NCI-H526 treated with DMSO at 0.1 percent for 48 hours (cell line): ENCODE results near the gene PPM1E.
"Not testable (repeated sequence)": the region's sequence is repeated elsewhere in the genome, so short reads cannot be mapped to it uniquely, and the experiment has no call there.

Experiments
- DNase-seq: peaks from one replicate; lab custom pipeline; 2025; lab: John Stamatoyannopoulos, UW

The PPM1E gene

DNA sequence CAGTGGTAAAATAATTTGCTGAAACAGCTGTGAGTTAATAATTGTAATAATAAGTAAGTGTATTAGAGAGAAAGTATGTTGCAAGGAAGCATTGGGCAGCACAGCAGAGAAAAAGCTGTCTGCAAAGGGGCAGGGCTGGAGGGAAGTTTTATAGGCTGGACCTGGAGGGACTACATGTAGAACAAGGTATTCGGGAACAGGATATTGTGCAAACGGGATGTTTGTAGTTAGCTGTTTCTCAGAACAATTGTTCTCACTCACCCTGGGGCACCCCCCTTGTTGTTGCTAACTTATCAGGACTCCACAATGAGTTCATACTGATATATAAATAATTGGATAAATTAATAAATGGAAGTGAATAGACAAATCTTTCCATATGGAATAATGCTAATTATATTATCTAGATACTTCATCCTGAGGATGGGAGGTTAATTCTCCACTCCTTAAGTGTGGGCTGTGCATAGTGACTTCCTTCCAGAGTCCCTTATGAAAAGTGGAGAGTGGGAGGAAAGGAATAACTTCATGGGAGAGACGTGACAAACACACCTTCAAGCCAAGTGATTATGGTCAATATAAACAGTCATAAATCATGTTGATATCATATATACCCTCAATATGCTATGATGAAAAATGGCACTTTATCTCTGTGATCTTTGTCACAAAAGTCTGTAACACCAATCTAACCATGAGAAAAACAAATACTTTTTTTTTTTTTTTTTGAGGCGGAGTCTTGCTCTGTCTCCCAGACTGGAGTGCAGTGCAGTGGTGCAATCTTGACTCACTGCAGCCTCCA lies 85.4 kb downstream of the PPM1E start:
- DNase-seq: no peak

DNA sequence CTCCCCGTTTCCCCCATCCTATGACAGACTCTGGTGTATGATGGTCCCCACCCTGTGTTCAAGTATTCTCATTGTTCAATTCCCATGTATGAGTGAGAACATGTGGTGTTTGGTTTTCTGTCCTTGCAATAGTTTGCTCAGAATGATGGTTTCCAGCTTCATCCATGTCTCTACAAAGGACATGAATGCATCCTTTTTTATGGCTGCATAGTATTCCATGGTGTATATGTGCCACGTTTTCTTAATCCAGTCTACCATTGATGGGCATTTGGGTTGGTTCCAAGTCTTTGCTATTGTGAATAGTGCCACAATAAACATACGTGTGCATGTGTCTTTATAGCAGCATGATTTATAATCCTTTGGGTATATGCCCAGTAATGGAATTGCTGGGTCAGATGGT lies 90.8 kb downstream of the PPM1E start:
- DNase-seq: not testable (repeated sequence)

DNA sequence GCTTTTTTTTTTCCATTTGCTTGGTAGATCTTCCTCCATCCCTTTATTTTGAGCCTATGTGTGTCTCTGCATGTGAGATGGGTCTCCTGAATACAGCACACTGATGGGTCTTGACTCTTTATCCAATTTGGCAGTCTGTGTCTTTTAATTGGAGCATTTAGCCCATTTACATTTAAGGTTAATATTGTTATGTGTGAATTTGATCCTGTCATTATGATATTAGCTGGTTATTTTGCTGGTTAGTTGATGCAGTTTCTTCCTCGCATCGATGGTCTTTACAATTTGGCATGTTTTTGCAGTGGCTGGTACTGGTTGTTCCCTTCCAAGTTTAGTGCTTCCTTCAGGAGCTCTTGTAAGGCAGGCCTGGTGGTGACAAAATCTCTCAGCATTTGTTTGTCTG lies 94.5 kb downstream of the PPM1E start:
- not testable (repeated sequence) for DNase-seq

DNA sequence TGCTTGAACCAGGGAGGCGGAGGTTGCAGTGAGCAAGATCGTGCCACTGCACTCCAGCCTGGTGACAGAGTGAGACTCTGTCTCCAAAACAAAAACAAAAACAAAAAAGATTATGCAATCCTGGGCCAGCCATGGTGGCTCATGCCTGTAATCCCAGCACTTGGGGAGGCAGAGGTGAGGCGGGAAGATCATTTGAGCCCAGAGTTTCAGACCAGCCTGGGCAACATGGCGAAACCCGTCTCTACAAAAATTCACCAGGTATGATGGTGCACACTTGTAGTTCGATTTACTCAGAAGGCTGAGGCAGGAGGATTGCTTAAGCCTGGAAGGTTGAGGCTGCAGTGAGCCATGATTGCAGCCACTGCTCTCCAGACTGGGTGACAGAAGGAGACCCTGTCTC lies 109.6 kb downstream of the PPM1E start:
- no peak for DNase-seq

DNA sequence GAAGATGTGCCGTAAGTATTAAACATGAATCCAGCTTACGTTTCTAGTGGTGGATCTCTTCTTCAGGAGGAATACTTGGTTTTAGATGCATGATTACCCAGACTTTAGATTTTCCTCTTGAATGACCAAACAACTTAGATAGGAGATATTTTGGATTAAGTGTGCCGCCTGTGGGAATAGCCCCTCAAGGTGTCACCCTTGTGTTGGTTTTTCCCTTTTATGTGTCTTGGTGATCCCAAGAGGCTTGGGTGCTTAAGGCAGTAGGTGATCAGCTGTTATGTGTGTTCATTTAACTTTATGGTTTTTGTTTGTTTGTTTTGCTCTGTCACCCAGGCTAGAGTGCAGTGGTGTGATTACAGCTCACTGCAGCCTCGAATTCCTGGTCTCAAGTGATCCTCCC lies 115.1 kb downstream of the PPM1E start:
- DNase-seq: no peak

DNA sequence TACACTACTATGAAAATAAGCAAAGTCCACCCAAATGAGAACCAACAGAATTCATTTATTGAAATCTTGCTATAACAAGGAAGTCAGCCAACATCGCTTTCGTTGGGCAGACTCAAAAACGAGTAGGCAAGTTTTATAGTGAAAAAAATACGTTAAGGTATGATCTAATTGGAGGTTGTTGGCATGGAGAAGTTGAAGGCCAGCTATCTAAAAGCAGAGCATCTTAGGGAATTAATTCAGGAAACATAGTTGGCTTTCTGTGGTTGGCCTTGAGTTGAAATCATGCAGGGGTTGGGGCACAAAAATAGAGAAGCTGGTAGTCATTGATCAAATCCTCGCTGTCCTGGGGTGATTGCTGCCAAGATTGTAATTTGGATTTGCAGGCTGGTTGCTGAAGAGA lies 118.3 kb downstream of the PPM1E start:
- DNase-seq: no peak

DNA sequence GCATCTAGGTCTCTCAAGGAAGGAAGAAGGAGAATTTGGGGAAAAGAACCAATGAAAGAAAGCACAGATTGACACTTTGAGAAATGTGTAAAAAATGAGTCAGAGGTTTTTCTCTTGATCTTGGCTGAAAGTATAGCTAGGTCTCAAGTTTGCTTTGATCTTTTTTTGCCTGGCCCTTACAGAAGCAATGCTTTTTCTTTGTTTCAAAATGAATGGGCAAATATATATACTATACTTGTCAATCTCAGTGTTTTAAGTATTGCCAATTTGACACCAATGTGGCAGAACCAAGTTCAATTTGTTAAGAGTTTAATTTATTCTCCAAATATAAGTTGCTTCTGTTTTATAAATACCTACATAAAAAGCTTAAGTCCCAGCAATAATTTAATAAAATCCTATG lies 119.6 kb downstream of the PPM1E start:
- DNase-seq: no peak

DNA sequence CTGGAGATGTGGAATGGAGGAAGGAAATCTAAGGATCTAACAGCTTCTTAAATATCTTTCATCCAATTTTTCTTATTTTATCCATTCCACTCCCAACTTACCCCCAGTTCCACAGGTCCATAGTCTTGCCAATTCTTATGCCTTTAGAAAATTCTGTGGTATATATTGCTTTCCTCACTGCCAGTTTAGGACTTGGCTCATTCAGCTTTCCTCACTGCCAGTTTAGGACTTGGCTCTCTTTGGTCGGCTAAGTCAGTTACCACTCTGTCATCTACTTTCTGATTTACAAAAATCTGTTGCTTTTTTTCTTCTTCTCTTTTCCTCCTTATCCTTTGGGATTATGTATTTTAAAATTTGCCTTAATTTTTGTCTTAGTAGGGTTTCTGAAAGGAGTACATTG lies 128.5 kb downstream of the PPM1E start:
- DNase-seq: no peak

DNA sequence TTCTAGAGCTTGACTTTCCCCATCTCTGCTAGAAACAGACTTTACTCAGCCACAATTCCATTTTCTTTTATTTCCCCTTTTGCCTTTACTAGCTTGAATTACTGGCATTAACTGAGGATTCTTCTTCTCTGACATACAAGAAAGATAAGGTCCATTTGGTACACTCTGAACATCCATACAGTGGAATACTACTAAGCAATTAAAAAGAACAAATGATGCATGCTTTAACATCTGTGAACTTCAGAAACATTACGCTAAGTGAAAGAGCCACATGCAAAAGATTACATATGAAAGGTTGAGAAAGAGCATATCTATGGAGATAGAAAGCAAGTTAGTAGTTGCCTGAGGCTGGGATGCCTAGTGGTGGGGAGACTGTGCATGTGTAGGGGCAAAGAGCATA lies 130.9 kb downstream of the PPM1E start:
- DNase-seq: no peak

DNA sequence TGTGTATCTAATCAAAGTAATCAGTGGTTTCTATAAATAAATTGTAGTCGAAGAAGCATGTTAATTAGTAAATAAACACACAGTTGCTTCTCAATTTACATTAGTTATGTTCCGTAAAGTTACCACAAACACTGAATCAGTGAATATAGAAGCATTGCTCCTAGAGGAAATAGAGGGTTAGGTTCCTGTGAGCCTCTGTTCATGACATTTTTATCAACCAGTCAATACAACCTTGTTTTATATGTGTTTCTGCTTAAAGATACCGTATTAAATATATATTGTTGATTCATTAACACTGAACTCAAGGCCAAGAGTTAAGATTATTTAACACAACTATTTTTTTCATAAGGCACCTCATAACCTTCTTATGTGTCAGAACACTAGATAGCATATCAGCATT lies 134.3 kb downstream of the PPM1E start:
- no peak for DNase-seq

DNA sequence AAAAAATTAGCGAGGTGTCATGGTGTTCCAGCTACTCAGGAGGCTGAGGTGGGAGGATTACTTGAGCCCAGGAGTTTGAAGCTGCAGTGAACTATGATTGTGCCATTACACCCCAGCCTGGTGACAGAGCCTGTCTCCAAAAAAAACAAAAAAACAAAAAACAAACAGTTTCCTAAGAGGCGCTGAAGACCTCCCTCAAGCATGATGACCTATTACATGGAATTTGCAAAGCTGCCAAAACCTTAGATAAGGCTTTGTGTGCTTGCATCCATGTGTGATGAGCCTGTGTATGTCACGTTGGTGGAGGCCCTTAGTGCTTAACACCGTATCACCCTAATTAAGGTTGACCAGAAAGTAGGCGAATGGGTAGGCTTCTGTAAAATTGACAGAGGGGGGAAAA lies 143.5 kb downstream of the PPM1E start:
- no peak for DNase-seq

DNA sequence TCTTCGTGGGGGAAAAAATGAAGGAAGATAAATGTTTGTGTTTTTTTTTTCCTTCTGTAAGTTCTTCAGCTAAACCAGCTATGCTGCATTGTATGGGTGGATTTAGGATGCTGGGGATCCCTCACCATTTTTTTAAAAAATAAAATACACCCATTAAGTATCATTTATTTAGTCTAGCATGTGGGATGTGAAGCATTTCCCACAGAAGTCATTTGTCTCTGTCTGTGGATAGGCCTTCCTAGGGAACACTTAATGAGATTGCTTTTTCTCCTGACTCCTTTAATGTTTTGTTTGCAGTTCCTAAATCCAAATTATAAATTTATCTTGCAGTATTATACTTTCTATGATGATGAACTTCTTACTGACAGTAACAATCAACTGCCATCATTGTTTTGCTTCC lies 146.7 kb downstream of the PPM1E start:
- no peak for DNase-seq

DNA sequence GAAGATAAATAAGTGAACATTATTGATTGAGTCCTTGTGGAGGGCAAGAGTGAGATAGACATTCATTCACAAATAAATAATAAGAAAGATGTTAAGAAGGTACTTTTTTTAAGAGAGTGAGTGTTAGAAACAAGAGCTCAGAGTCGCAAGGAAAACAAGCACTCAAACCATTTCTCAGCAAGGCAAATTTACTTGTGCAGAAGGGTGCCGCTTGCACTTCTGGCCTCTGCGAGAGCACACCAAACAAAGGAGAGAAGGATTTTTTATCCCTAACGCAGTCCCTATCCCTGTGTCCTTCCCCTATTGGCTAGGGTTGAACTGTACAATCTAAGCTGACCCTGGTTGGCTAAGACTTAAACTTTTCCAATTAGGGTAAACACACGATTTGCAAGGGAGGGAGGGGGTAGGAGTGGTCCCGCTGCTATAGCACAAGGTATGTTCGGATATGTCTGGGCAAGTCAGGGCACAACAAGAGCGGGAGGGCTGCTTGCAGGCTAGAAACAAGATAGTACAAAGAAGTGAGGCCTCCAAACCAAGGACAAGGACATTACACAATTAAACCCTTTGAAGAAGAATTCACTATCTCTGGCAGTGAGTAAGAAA lies 156.2 kb downstream of the PPM1E start:
- no peak for DNase-seq

DNA sequence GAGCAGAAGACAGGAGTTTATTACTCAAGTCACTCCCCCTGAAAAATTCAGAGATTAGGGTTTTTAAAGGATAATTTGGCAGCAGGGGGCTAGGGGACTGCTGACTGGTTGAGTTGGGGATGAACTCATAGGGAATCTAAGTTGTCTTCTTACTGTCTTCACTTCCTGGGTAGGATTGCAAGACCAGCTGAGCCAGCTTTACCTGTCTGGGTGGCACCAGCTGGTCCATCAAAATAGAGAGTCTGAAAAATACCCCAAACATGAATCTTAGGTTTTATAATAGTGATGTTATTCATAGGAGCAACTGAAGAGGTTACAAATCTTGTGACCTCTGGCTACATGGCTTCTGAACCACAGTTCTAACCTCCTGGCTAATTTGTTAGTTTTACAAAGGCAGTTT lies 157.9 kb downstream of the PPM1E start:
- no peak for DNase-seq

DNA sequence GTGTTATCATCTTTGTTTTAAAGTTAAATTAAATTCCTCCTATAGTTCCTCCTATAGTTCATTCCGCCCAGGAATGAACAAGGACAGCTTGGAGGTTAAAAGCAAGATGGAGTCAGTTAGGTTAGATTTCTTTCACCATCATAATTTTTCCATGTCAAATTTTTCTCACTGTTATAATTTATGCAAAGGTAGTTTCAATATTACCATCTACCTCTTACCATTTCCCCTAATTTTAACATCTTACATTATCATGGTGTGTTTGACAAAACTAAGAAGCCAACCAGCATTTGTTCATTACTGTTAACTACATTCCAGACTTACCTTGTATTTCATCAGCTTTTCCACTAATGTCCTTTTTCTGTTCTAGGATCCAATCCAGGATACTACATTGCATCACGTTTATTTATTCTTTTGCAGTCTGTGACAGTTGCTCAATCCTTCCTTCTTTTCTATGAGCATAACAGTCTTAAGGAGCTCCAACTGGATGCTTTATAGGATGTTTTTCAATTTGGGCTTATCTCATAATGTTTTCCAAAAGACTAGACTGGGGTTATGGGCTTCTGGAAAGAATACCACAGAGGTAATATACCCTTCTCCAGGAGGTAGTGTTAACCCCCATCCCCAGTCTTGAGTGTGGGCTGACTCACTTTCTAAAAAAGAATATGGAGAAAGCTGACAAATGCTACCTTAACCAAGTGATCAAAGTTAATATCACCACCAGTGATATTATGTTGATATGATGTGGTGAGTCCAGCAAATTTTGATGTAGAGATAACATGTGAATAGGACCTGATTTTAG lies 158.5 kb downstream of the PPM1E start:
- DNase-seq: no peak

DNA sequence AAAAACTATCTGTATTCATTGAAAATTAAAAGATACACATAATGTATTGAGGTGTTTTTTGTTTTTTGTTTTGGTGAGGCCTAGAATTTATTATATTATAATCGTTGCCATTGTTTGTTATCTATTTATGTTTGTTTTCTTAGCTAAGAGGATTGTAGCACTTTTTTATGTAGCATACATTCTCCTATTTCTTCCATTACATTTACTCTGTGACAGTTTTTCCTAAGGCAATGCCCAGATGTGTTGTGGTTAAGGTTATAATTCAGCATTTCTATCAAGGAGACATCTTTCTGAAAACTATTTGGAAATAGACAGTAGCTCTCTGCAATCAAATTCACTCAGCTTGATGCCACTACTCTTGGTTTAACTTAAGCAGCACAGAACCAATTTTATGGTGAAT lies 161.6 kb downstream of the PPM1E start:
- no peak for DNase-seq

DNA sequence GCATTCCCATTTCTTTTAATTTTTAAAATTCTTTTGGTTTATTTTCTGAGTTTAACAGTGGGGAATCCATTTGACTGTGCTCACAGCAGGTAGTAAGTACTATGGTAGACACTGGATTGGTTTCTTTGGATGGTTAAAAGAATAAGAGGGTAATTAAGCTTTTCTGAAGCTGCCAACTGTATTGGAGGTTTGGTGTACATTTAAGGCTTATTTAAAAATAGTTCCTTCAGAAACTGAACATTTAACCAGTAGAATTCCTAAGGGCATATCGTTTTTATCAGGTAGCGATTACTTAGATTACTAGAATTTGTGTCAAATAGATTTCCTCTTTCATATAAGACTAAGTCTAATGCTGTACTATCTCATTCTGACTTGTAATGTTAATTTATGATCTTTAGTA lies 162.4 kb downstream of the PPM1E start:
- DNase-seq: no peak

DNA sequence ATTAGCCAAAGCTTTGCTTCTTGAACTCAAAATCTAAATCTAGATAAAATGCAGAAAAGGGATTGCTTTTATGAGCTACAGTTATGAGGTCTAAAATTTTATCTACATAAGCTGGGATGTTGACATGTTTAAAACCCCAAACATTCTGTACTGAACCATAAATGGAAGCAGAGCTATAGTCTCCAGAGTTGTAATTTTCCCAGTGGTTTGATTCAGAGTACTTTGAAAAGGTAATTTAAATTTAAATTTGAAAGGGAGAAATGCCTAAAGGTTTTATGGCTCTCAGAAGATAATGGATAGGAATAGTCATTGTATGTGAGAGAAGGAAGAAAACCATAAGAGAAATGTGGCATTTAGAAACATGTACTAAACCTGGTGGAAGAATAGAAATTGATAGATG lies 163.2 kb downstream of the PPM1E start:
- DNase-seq: no peak

DNA sequence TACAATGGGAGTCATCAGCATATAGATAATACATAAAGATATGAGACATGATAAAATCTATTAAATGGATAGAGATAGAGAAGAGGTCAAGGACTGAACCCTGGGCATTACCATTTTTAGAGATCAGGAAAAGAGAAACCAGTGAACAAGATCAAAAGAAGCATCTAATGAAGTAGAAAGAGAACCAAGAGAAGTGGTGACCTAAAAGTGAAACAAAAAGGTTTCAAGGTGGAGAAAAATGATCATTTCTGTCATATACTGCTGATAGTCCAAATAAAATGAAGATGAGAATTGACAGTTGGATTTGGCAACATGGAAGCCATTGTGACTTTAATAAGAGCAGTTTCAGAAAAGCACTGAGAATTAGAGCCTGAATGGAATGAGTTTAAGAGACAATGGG lies 165.1 kb downstream of the PPM1E start:
- DNase-seq: no peak

DNA sequence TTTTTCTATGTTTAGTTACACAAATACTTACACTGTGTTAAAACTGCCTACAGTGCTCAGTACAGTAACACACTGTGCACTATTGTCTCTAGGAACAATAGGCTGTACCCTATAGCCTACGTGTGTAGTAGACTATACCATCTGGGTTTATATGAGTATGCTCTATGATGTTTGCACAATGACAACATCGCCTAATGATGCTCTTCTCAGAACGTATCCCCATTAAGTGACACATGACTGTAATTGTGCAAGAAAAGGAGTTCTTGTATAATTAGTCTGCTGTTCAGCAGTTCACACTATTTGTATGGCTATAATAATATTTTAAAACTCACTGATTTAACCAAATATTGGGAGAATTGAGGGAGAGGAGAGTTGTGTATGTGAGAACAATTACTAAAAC lies 177.3 kb downstream of the PPM1E start:
- no peak for DNase-seq

DNA sequence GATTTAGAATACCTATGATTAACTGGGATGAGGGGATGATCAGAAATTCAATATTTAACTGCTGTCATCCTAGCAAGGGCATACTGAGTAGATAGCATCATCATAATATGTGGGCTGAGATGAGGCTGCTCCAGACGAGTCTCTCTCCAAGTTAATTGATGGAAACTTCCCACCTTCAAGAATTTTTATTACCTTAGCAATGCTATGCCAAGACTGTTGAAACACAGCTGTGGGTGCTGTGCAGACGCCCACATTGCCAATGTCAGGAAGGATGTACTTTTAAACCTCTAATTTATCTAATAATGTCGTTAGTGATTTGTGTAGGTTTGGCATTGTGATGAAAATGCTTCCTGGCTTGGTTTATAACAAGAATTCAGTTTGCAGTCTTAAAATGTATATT lies 180.6 kb downstream of the PPM1E start:
- no peak for DNase-seq

DNA sequence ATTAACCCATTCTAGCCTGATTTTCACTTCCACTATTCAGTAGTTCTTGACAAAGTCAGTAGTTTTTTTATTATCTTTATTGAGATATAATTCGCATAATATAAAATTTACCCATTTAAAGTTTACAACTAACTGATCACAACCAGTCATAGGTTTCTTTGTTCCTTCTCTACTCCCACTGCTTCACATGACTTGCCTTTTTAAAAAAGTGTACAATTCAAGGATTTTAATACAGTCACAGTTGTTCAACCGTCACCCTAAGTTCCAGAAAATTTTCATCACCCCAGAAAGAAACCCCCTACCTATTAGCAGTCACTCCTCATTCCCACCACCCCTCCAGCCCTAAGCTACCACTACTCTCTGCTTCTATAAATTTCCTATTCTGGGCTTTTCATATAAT lies 188.5 kb downstream of the PPM1E start:
- DNase-seq: no peak

DNA sequence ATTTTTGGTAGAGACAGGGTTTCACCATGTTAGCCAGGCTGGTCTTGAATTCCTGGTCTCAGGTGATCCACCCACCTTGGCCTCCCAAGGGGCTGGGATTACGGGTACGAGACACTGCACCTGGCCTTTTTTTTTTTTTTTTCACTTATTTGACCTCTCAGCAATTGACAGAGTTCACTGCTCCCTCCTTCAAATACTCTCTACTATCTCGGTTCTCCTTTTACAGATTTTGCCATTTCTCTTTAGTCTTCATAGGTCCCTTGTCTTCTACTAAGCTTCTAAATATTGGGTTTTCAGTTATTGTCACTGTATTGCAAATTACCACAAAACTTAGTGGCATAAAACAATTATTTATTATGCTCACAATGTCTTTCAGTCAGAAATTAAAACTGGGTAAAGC lies 191.8 kb downstream of the PPM1E start:
- DNase-seq: no peak
